ENCODE results near the gene SLC16A12. TPM values are rescaled to one million over a fixed set of nuclear protein-coding genes. Genes with fewer than 3 reads are reported as not detected.

Gene SLC16A12
- total and polyA plus RNA-seq, 10 of the 15 experiments (the other 5 are each of a cell fraction or from before 2014, with no cell fraction given), result not detected

- TF ChIP-seq E4F1 (IDR thresholded peaks at IDR 0.05; ENCODE audit: borderline replicate concordance, partially characterized antibody) (no peak), ZNF622 (IDR thresholded peaks at IDR 0.05) (no peak), E2F4 (IDR thresholded peaks at IDR 0.05; ENCODE audit: low read depth, low read length) (no peak), ZNF592 (IDR thresholded peaks at IDR 0.05) (no peak), GABPA (IDR thresholded peaks at IDR 0.05; ENCODE audit: low read depth) (0 out of 2 replicates have a peak, but pooled peaks have one; percentile 27), ATF2 (IDR thresholded peaks at IDR 0.05; ENCODE audit: low read length) (peak; percentile 44; the same call in 1 of the 2 replicates), SRF (IDR thresholded peaks at IDR 0.05; ENCODE audit: low read depth in 2 of 2, low read length in 2 of 2) (no peak), SREBF2 (IDR thresholded peaks at IDR 0.05; ENCODE audit: low read length) (no peak), EP300 (IDR thresholded peaks at IDR 0.05; ENCODE audit: borderline replicate concordance in 1 of 2, control insufficient read depth in 1 of 2, low read depth in 2 of 2, low read length in 2 of 2) (no peak), SIX5 (IDR thresholded peaks at IDR 0.05; ENCODE audit: low read depth, low read length, severe bottlenecking) (no peak), CHD1 (IDR thresholded peaks at IDR 0.05; ENCODE audit: low read depth, low read length) (no peak), YBX1 (IDR thresholded peaks at IDR 0.05) (no peak), RUNX3 (IDR thresholded peaks at IDR 0.05; ENCODE audit: low read length) (no peak; the same call in 1 of the 2 replicates), NFYA (IDR thresholded peaks at IDR 0.05; ENCODE audit: borderline replicate concordance, low read depth, low read length) (no peak), PAX5 (IDR thresholded peaks at IDR 0.05; ENCODE audit: borderline replicate concordance, low read depth, low read length) (no peak), SUPT20H (IDR thresholded peaks at IDR 0.05; ENCODE audit: borderline replicate concordance, control insufficient read depth, low read depth, low read length) (no peak), TAF1 (IDR thresholded peaks at IDR 0.05; ENCODE audit: borderline replicate concordance, low read depth, low read length) (peak; percentile 62; the same call in 1 of the 2 replicates), NFYB (IDR thresholded peaks at IDR 0.05; ENCODE audit: insufficient read depth, low read depth, low read length) (no peak), RBBP5 (conservative IDR thresholded peaks at IDR 0.05) (peak; percentile 91), ZNF274 (IDR thresholded peaks at IDR 0.05; ENCODE audit: insufficient read depth, insufficient read length) (no peak)
Observed at GRCh38 chr10:89414146-89414878, 121.1 kb downstream of the SLC16A12 start, which contains the start of gene IFIT5 (continued).
